OCI-LY7 (cell line): ENCODE measurements around the gene LRRC8E. TPM values are rescaled to one million over a fixed set of nuclear protein-coding genes. Genes with fewer than 3 reads are reported as not detected.
A peak's percentile ranks its signal among the peaks of the same experiment; 100 is the strongest.

Source experiments
- BruUV-seq: library from RNA; stranded (reverse); fragments of 400-500 nt; replicated peaks from 2 replicates; lab custom pipeline; 2021; lab: Mats Ljungman, UMichigan
- CTCF ChIA-PET: fragments of 300-600 bp; sonication (Branson Sonifier 250); formaldehyde crosslinking; loops from one replicate; lab custom pipeline; 2022; ENCODE audit warnings: antibody characterized with exemption; ENCODE audit not compliant: unreplicated experiment; lab: Charles Lee
- POLR2A ChIA-PET: fragments of 300-600 bp; sonication (Branson Sonifier 250); formaldehyde crosslinking; loops from one replicate; lab custom pipeline; 2022; ENCODE audit warnings: antibody characterized with exemption; lab: Charles Lee
- DNase-seq: peaks from one replicate; pipeline ENCODE4 v3.0.0-alpha.2; 2015; ENCODE audit warnings: low spot score
- H2AFZ ChIP-seq: fragments of 200-600 bp; sonication (generic), shearing (Covaris generic); 2 replicates; pipeline ENCODE4 v1.6.1; 2014; ENCODE audit warnings: mild to moderate bottlenecking, antibody characterized with exemption, low read length, moderate library complexity
- H3K27ac ChIP-seq: fragments of 200-600 bp; sonication (generic); 2 replicates; pipeline ENCODE4 v1.5.1; 2014; ENCODE audit warnings: mixed run types, low read depth, mild to moderate bottlenecking, moderate library complexity, low read length, inconsistent platforms; ENCODE audit not compliant: poor library complexity, severe bottlenecking
- H3K36me3 ChIP-seq: fragments of 200-600 bp; sonication (generic); 2 replicates; pipeline ENCODE4 v1.6.1; 2014; ENCODE audit warnings: mild to moderate bottlenecking, antibody characterized with exemption, low read length, moderate library complexity, mixed read lengths; ENCODE audit not compliant: insufficient read depth
- H3K4me1 ChIP-seq: fragments of 200-600 bp; sonication (generic); 2 replicates; pipeline ENCODE4 v1.5.1; 2014; ENCODE audit warnings: mild to moderate bottlenecking, low read length; ENCODE audit not compliant: insufficient read depth, poor library complexity, severe bottlenecking
- H3K4me2 ChIP-seq: fragments of 200-600 bp; sonication (generic); 2 replicates; pipeline ENCODE4 v1.6.1; 2014; ENCODE audit warnings: mild to moderate bottlenecking, low read length
- H3K4me3 ChIP-seq: fragments of 200-600 bp; sonication (generic); 2 replicates; pipeline ENCODE4 v1.5.1; 2014; ENCODE audit warnings: mild to moderate bottlenecking, low read depth, low read length; ENCODE audit not compliant: poor library complexity, severe bottlenecking
- H3K79me2 ChIP-seq: fragments of 200-600 bp; sonication (generic); 2 replicates; pipeline ENCODE4 v1.6.1; 2016; ENCODE audit warnings: low read depth, mild to moderate bottlenecking, low read length, moderate library complexity, mixed read lengths; ENCODE audit not compliant: insufficient read depth
- H3K9me2 ChIP-seq: fragments of 200-600 bp; sonication (generic); 2 replicates; pipeline ENCODE4 v1.6.1; 2016; ENCODE audit warnings: mild to moderate bottlenecking, low read length, mixed read lengths; ENCODE audit not compliant: insufficient read depth
- H3K9me3 ChIP-seq: fragments of 200-600 bp; sonication (generic); 2 replicates; pipeline ENCODE4 v1.6.1; 2014; ENCODE audit warnings: mild to moderate bottlenecking, mixed run types, low read length, mixed read lengths
- H4K20me1 ChIP-seq: fragments of 200-600 bp; sonication (generic); 2 replicates; pipeline ENCODE4 v1.6.1; 2014; ENCODE audit warnings: mild to moderate bottlenecking, antibody characterized with exemption, low read length, moderate library complexity, mixed read lengths; ENCODE audit not compliant: insufficient read depth
- CTCF ChIP-seq: fragments of 200-600 bp; sonication (generic); conservative IDR thresholded peaks from 2 replicates; pipeline ENCODE4 v1.5.1; 2014; ENCODE audit warnings: mild to moderate bottlenecking, antibody characterized with exemption, low read length, moderate library complexity, mixed read lengths
- EZH2phosphoT487 ChIP-seq: fragments of 200-600 bp; sonication (generic); IDR thresholded peaks from 2 replicates; pipeline ENCODE4 v1.6.1; 2018; ENCODE audit warnings: low read depth, borderline replicate concordance, mild to moderate bottlenecking, mixed run types, antibody characterized with exemption, low read length, moderate library complexity, mixed read lengths
- intact Hi-C: fragments of 100-400 bp; cut with micrococcal nuclease; formaldehyde crosslinking; loops from one replicate; pipeline ENCODE4 v1.10.0; 2022; ENCODE audit not compliant: unreplicated experiment
- total RNA-seq, 2 experiments: library from RNA; depleted of rRNA in 1 of 2; stranded (reverse); fragments of >200 nt in 1 of 2; shearing (Covaris generic) in 1 of 2; gene quantifications; 2 replicates each; pipeline ENCODE4 v1.2.3, GENCODE V29; 2014 to 2022

Gene LRRC8E
- total RNA-seq, 2 experiments from 2014 or later, result not detected

- no peak within 1 kb of the TSS for H3K27ac ChIP-seq
- intact Hi-C loops, result no loop called here
- H3K9me3 ChIP-seq, result no peaks in the 10 kb centered on the region
- no peaks in the 10 kb centered on the region for H3K9me2 ChIP-seq
- BruUV-seq, result no TSS peak
- peak within 1 kb of the TSS; percentile 66 for H3K4me3 ChIP-seq
- peaks cover 24% of the 10 kb centered on the region for H3K36me3 ChIP-seq
- H3K4me1 ChIP-seq, result peaks cover 11% of the 10 kb centered on the region
- TF ChIP-seq CTCF (no peak), EZH2phosphoT487 (no peak)
- no peaks in the 10 kb centered on the region for H3K79me2 ChIP-seq
- ChIA-PET CTCF (interaction anchor here (0.5 kb wide), 1 partner anchor 59 kb away, joined by 3 read pairs; no protein-coding TSS in a partner anchor), POLR2A (no interaction called here)
- DNase-seq, result peak; percentile 73
- 0 out of 2 replicates have a peak within 1 kb of the TSS, but pooled peaks have one; percentile 42 for H2AFZ ChIP-seq
- peak within 1 kb of the TSS; percentile 73 for H3K4me2 ChIP-seq
- peaks cover 5% of the 10 kb centered on the region; the same call in 1 of the 2 replicates for H4K20me1 ChIP-seq
Observed at GRCh38 chr19:7926021-7926726, 37.9 kb downstream of the LRRC8E start, which contains the start of gene CTXN1. TSS of gene CTXN1 (minus strand) at chr19:7926135. CDS start at chr19:7925538, 597 bp downstream.

GRCh38 chr19:7926727-7927604 is 38.7 kb downstream of the LRRC8E start:
- POLR2A ChIA-PET, result no interaction called here
- H3K4me2 ChIP-seq, result peak overlapping the region; percentile 73

More at GRCh38 chr19:7926727-7927604, 38.7 kb downstream of the LRRC8E start:
- no peaks in the 10 kb centered on the region for H4K20me1 ChIP-seq
- H3K4me3 ChIP-seq, result no peak overlapping the region
- CTCF ChIA-PET, result interaction anchor here (0.5 kb wide), 1 partner anchor 60 kb away, joined by 3 read pairs; no protein-coding TSS in a partner anchor
- H3K79me2 ChIP-seq, result no peaks in the 10 kb centered on the region
- H3K36me3 ChIP-seq, result peaks cover 32% of the 10 kb centered on the region
- peaks cover 5% of the 10 kb centered on the region for H3K4me1 ChIP-seq
- DNase-seq, result no peak
- no peak overlapping the region for H2AFZ ChIP-seq
- no peaks in the 10 kb centered on the region for H3K9me2 ChIP-seq
- intact Hi-C loops, result no loop called here
- H3K27ac ChIP-seq, result no peak overlapping the region
- no peak for TF ChIP-seq CTCF
- TF ChIP-seq EZH2phosphoT487, result no peak
- H3K9me3 ChIP-seq, result no peaks in the 10 kb centered on the region
- BruUV-seq, result no TSS peak
